ENCODE data around the gene NUP93. TPM values are rescaled to one million over a fixed set of nuclear protein-coding genes. Genes with fewer than 3 reads are reported as not detected.

Gene NUP93
- total and polyA plus RNA-seq, 2 of the 8 experiments (the other 6 are each of a cell fraction or from before 2014, with no cell fraction given): 147 to 201 TPM

DNA sequence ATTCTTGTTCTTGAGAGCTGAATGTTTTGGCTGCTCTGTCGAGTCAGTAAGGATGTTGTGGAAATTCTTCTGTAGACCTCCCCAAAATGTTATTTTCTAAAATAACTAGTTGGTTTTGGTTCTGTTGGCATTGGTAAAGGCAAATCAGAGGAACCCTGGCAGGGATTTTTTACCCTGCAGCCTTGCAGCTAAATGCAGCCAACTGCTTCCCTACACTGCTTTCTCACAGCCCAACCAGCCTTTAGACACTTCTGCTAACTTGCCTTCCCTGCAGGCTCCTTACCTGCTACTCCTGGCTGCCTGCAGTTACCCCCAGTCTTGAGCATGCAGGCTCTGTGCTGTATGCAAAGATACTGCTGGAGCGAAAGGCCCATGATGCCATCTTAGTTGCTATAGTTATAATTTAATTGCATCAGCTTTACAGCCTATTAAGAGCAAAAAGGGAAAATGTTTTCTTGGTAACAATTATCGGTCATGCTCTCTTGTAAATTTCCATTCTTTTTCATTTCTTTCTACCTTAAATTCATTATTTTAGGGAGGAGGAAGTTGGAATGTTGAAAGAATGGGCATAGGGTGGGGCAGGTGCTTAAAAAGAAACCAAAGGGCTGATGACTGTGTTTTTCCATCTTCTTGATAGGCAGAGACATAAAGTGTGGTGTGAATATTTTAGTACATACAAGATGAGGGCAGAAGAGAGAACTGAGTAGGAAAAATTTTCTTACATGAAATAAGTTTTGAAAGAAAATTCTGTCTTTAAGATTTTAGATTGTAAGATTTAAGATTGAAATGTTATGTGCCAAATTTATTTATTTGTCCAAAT is 20.0 kb downstream of the NUP93 start:
- H4K20me1 ChIP-seq (replicated peaks in 1 of 2; ENCODE audit: control insufficient read depth in 1 of 2, insufficient read depth in 2 of 2, low read length in 2 of 2): peaks cover 13 to 19% of the 10 kb centered on the region in 2 experiments
- H2AK5ac ChIP-seq (ENCODE audit: low read depth, low read length): no peak overlapping the region
- no peak overlapping the region for H3K4me2 ChIP-seq (ENCODE audit: insufficient read depth in 1 of 2, low read depth in 2 of 2, low read length in 2 of 2)
- no peak overlapping the region for H2BK120ac ChIP-seq (replicated peaks; ENCODE audit: low read depth, low read length)
- FAIRE-seq (no peak), DNase-seq (ENCODE audit: low read depth in 1 of 2, low spot score in 2 of 2) (no peak)
- no peak overlapping the region for H4K8ac ChIP-seq (ENCODE audit: extremely low read depth, insufficient read depth, low read length)
- POLR2A ChIA-PET (ENCODE audit: partially characterized antibody): no interaction called here
- no peak for TF ChIP-seq RFX5 (IDR thresholded peaks at IDR 0.05; ENCODE audit: borderline replicate concordance, low read depth, low read length)
- no peak for TF ChIP-seq SP2 (IDR thresholded peaks at IDR 0.05; ENCODE audit: low read length)
- no peak for TF ChIP-seq RAD21 (IDR thresholded peaks at IDR 0.05 in 1 of 2, conservative IDR thresholded peaks at IDR 0.05 in 1 of 2; ENCODE audit: low read depth in 2 of 2, low read length in 2 of 2)
- TF ChIP-seq EGR1 (IDR thresholded peaks at IDR 0.05; ENCODE audit: borderline replicate concordance, low read depth, low read length): no peak
- no peak for TF ChIP-seq POLR2AphosphoS5 (IDR thresholded peaks at IDR 0.05; ENCODE audit: low read depth, low read length)
- no peak for TF ChIP-seq GTF2F1 (IDR thresholded peaks at IDR 0.05; ENCODE audit: borderline replicate concordance, low read depth, low read length)
- no peak for TF ChIP-seq EP300 (IDR thresholded peaks at IDR 0.05; ENCODE audit: borderline replicate concordance in 1 of 2, low read depth in 2 of 2, low read length in 2 of 2)
- no peak for TF ChIP-seq POLR2A (IDR thresholded peaks at IDR 0.05; ENCODE audit: control extremely low read depth in 1 of 2, low read depth in 2 of 2, low read length in 2 of 2)
- TF ChIP-seq SRF (IDR thresholded peaks at IDR 0.05; ENCODE audit: low read depth, low read length): no peak
- TF ChIP-seq CBX5 (IDR thresholded peaks at IDR 0.05; ENCODE audit: low read depth, low read length): no peak
- TF ChIP-seq ZNF274 (IDR thresholded peaks at IDR 0.05; ENCODE audit: borderline replicate concordance, extremely low read depth, low read length): no peak
- no peaks in the 10 kb centered on the region for H3K27me3 ChIP-seq (replicated peaks in 1 of 4; ENCODE audit: control insufficient read depth in 3 of 4, extremely low read depth in 1 of 4, insufficient read depth in 3 of 4, low read length in 3 of 4)
- H3K4me3 ChIP-seq (ENCODE audit: extremely low read depth in 1 of 4, insufficient read depth in 2 of 4, low read depth in 3 of 4, low read length in 4 of 4): no peak overlapping the region
- no peak overlapping the region for H2BK15ac ChIP-seq (ENCODE audit: low read length)
- no peaks in the 10 kb centered on the region; the same call in 1 of the 2 replicates for H3K23me2 ChIP-seq (ENCODE audit: low read depth, low read length)
- no peak overlapping the region for H3K18ac ChIP-seq (ENCODE audit: extremely low read depth, low read length)
- peaks cover 2 to 91% of the 10 kb centered on the region in 2 experiments for H3K79me2 ChIP-seq (ENCODE audit: control insufficient read depth in 1 of 2, insufficient read depth in 2 of 2, low read length in 2 of 2)
- CTCF ChIA-PET (ENCODE audit: partially characterized antibody): interaction anchor here (1.3 kb wide), 1 partner anchor 38 kb away, joined by 3 read pairs; no protein-coding TSS in a partner anchor
- H3K4me1 ChIP-seq (replicated peaks in 1 of 4; ENCODE audit: control insufficient read depth in 3 of 4, insufficient read depth in 4 of 4, low read length in 3 of 4): peaks cover 0 to 5% (median 1%) of the 10 kb centered on the region in 4 experiments; a peak in 2 of 7 replicates
- peaks cover 24% of the 10 kb centered on the region for H3K79me1 ChIP-seq (ENCODE audit: low read depth, low read length)
- H4K5ac ChIP-seq (ENCODE audit: insufficient read length, low read depth, low read length): no peak overlapping the region
- H3K9me3 ChIP-seq (ENCODE audit: insufficient read depth in 2 of 2, low read depth in 1 of 2, low read length in 1 of 2): peaks cover 9 to 11% of the 10 kb centered on the region in 2 experiments; a peak in 3 of 4 replicates
- no peak overlapping the region for H3K14ac ChIP-seq (ENCODE audit: insufficient read length)
- no peak overlapping the region for H2BK20ac ChIP-seq (ENCODE audit: low read length)
- peaks cover 4 to 19% (median 14%) of the 10 kb centered on the region in 4 experiments; a peak in 5 of 8 replicates for H3K36me3 ChIP-seq (ENCODE audit: control insufficient read depth in 2 of 4, insufficient read depth in 4 of 4, low read length in 3 of 4)
- no peak overlapping the region for H2BK12ac ChIP-seq (ENCODE audit: low read depth, low read length)
- 96% methylated on average over 3 of the region's 3 CpGs; no CpG with 5 or more reads in 1 of the 2 experiments for WGBS, 2 experiments (ENCODE audit: extremely low coverage in 1 of 2, insufficient coverage in 1 of 2, insufficient read length in 1 of 2, insufficient replicate concordance in 2 of 2, low coverage in 1 of 2, low lambda C conversion rate in 2 of 2, missing lambda C conversion rate in 1 of 2)
- no peak overlapping the region for H3K4ac ChIP-seq (replicated peaks; ENCODE audit: insufficient read length, low read depth, low read length)
- no peak overlapping the region for H3K9ac ChIP-seq (replicated peaks in 1 of 4; ENCODE audit: extremely low read depth in 1 of 4, low read depth in 3 of 4, low read length in 3 of 4)
- no peak overlapping the region for H2AFZ ChIP-seq (ENCODE audit: low read length)
- no peak overlapping the region for H2BK5ac ChIP-seq (ENCODE audit: low read depth, low read length)
- no peak overlapping the region for H3K23ac ChIP-seq (ENCODE audit: insufficient read length)
- no peak overlapping the region for H4K91ac ChIP-seq (replicated peaks; ENCODE audit: insufficient read length, low read length)
- no peak overlapping the region for H3K27ac ChIP-seq (ENCODE audit: low read depth, low read length)
- H3K56ac ChIP-seq (replicated peaks; ENCODE audit: insufficient read length, low read depth, low read length): no peak overlapping the region

Data from H1 (cell line).